Measurements from ENCODE around the gene NINJ1.

Gene NINJ1

DNA sequence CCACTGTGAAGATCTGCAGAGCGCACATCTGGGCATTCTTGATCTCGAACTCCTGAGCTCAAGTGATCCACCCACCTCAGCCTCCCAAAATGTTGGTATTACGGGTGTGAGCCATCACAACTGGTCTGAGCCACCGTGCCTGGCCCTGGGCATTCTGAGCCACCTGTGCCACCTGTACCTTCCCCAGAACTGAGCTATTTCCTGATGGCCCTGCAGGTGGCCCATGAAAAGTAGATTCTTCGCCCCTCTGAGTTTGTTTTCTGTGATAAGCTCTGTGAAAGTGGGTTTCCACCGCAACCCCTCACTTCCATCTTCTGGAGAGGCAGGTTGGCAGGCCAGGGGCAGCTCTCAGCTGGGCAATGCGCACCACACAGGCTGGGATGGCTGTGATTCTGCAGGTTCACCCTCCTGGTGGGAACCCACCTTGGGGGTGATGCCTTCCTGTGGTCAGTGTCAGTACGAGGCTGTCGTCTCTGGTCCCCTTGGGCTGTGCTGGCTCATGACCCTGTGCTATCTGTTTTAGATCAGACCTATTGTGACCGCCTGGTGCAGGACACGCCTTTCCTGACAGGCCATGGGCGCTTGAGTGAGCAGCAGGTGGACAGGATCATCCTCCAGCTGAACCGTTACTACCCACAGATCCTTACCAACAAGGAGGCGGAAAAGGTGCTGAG is 26.8 kb downstream of the NINJ1 start:
- TF ChIP-seq SIN3A (IDR thresholded peaks at IDR 0.05; ENCODE audit: borderline replicate concordance, insufficient read depth, low read length) (no peak), POLR2AphosphoS5 (IDR thresholded peaks at IDR 0.05; ENCODE audit: low read depth, low read length) (no peak), FOXP2 (optimal IDR thresholded peaks at IDR 0.05; ENCODE audit: borderline replicate concordance, extremely low read depth, extremely low read length, insufficient read depth) (no peak), TAF1 (IDR thresholded peaks at IDR 0.05; ENCODE audit: borderline replicate concordance, insufficient read depth, low read length) (no peak)
- TF ChIP-seq, protein P1, sequence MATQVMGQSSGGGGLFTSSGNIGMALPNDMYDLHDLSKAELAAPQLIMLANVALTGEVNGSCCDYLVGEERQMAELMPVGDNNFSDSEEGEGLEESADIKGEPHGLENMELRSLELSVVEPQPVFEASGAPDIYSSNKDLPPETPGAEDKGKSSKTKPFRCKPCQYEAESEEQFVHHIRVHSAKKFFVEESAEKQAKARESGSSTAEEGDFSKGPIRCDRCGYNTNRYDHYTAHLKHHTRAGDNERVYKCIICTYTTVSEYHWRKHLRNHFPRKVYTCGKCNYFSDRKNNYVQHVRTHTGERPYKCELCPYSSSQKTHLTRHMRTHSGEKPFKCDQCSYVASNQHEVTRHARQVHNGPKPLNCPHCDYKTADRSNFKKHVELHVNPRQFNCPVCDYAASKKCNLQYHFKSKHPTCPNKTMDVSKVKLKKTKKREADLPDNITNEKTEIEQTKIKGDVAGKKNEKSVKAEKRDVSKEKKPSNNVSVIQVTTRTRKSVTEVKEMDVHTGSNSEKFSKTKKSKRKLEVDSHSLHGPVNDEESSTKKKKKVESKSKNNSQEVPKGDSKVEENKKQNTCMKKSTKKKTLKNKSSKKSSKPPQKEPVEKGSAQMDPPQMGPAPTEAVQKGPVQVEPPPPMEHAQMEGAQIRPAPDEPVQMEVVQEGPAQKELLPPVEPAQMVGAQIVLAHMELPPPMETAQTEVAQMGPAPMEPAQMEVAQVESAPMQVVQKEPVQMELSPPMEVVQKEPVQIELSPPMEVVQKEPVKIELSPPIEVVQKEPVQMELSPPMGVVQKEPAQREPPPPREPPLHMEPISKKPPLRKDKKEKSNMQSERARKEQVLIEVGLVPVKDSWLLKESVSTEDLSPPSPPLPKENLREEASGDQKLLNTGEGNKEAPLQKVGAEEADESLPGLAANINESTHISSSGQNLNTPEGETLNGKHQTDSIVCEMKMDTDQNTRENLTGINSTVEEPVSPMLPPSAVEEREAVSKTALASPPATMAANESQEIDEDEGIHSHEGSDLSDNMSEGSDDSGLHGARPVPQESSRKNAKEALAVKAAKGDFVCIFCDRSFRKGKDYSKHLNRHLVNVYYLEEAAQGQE (IDR thresholded peaks at IDR 0.05; ENCODE audit: insufficient read depth in 1 of 2, low read depth in 2 of 2, low read length in 2 of 2) = no peak

- TF ChIP-seq FOXP2 (optimal IDR thresholded peaks at IDR 0.05; ENCODE audit: borderline replicate concordance, extremely low read depth, extremely low read length, insufficient read depth) (no peak), TAF1 (IDR thresholded peaks at IDR 0.05; ENCODE audit: borderline replicate concordance, insufficient read depth, low read length) (no peak), SIN3A (IDR thresholded peaks at IDR 0.05; ENCODE audit: borderline replicate concordance, insufficient read depth, low read length) (no peak)
Observed at GRCh38 chr9:93105620-93106019, 28.4 kb downstream of the NINJ1 start.

DNA sequence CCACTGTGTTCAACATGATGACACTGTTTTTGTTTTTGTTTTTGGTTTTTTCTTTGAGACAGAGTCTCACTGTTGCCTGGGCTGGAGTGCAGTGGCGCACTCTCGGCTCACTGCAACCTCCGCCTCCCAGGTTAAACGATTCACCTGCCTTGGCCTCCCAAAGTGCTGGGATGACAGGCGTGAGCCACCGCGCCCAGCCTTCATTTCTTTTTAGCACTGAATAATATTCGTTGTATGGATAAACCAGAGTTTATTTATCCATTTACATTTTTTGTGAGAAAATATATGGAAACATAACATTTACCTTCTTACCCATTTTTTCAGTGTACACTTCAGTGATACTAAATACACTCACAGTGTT is 33.8 kb downstream of the NINJ1 start:
- TF ChIP-seq, protein P1 (IDR thresholded peaks at IDR 0.05; ENCODE audit: insufficient read depth in 1 of 2, low read depth in 2 of 2, low read length in 2 of 2) = no peak
- TF ChIP-seq FOXP2 (optimal IDR thresholded peaks at IDR 0.05; ENCODE audit: borderline replicate concordance, extremely low read depth, extremely low read length, insufficient read depth) (no peak), TAF1 (IDR thresholded peaks at IDR 0.05; ENCODE audit: borderline replicate concordance, insufficient read depth, low read length) (no peak), POLR2AphosphoS5 (IDR thresholded peaks at IDR 0.05; ENCODE audit: low read depth, low read length) (no peak), SIN3A (IDR thresholded peaks at IDR 0.05; ENCODE audit: borderline replicate concordance, insufficient read depth, low read length) (no peak)

DNA sequence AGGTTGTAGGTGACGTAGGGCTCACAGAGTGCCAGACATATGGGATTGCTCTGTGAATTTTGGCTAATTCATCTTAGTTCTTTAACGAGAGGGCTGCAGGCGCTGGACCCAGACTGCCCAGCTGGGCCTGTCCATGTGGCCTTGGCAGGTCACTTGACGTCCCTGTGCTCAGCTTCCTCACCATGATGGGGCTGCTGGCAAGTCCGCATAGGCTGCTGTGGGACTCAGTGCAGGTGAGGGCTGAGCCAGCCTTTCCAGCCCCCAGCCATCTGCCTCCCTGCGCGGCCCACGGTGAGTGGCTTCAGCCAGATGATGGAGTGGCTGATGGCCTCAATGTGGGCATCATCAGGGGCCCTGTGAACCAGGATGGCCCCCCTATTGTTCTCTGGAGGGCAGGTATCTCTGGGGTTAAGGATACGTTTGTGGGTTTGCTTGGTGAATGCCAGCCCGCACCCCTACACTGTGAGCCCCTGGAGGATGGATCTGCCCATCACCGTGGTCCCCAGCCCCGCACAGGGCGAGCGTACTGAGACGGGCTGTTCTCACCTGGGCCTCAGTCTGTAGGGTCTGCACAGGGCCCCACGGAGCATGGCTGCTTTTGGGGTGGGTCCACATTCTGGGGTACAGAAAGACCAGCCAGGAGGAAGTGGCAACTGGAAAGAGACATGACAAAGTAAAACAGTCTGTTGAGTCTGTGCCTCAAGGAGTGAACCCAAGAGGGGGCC is 34.3 kb downstream of the NINJ1 start:
- TF ChIP-seq, protein P1 (IDR thresholded peaks at IDR 0.05; ENCODE audit: insufficient read depth in 1 of 2, low read depth in 2 of 2, low read length in 2 of 2) = no peak
- TF ChIP-seq SIN3A (IDR thresholded peaks at IDR 0.05; ENCODE audit: borderline replicate concordance, insufficient read depth, low read length) = no peak
- TF ChIP-seq POLR2AphosphoS5 (IDR thresholded peaks at IDR 0.05; ENCODE audit: low read depth, low read length) = no peak
- no peak for TF ChIP-seq FOXP2 (optimal IDR thresholded peaks at IDR 0.05; ENCODE audit: borderline replicate concordance, extremely low read depth, extremely low read length, insufficient read depth)
- TF ChIP-seq TAF1 (IDR thresholded peaks at IDR 0.05; ENCODE audit: borderline replicate concordance, insufficient read depth, low read length) = no peak

- TF ChIP-seq FOXP2 (optimal IDR thresholded peaks at IDR 0.05; ENCODE audit: borderline replicate concordance, extremely low read depth, extremely low read length, insufficient read depth) (no peak), TAF1 (IDR thresholded peaks at IDR 0.05; ENCODE audit: borderline replicate concordance, insufficient read depth, low read length) (no peak), SIN3A (IDR thresholded peaks at IDR 0.05; ENCODE audit: borderline replicate concordance, insufficient read depth, low read length) (peak; percentile 34; the same call in 1 of the 2 replicates)
- TF ChIP-seq, protein P1 (IDR thresholded peaks at IDR 0.05; ENCODE audit: insufficient read depth in 1 of 2, low read depth in 2 of 2, low read length in 2 of 2) = peak in 1 of 2 experiments; percentile 43; a peak in 1 of 4 replicates
Observed at GRCh38 chr9:93098236-93098946, 35.7 kb downstream of the NINJ1 start.
